ENCODE measurements around the gene ISL2. TPM values are rescaled to one million over a fixed set of nuclear protein-coding genes. Genes with fewer than 3 reads are reported as not detected.

The ISL2 gene
- total and polyA plus RNA-seq, 2 of the 4 experiments (the other 2 are of a cell fraction): 1.3 to 3.6 TPM

DNA sequence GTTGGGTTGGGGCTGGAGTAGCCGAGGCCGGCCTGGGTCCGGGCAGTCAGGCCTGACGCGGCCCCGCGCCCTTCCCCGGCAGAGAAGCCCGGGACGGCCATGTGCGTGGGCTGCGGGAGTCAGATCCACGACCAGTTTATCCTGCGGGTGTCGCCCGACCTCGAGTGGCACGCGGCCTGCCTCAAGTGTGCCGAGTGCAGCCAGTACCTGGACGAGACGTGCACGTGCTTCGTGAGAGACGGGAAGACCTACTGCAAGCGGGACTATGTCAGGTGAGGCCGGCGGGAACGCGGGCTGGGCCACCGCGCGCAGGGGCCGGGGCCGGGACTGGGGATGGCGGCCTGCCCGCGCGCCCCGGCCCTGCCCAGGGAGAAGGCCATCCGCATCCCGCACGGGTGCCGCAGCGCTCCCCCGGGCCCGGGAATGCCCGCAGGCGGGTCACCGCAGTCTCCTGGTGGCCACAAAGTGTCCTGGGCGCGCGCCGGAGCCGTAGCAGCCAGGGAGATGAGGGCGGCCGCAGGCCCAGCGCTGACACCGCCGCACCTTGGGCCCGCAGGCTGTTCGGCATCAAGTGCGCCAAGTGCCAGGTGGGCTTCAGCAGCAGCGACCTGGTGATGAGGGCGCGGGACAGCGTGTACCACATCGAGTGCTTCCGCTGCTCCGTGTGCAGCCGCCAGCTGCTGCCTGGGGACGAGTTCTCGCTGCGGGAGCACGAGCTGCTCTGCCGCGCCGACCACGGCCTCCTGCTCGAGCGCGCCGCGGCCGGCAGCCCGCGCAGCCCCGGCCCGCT is 1.3 kb downstream of the ISL2 start:
- Histone ChIP-seq H4K5ac (ENCODE audit: low read depth, low read length) (no peak overlapping the region), H2BK15ac (ENCODE audit: low read depth, low read length) (no peak overlapping the region), H3K18ac (ENCODE audit: low read depth, low read length) (no peak overlapping the region), H3K4me2 (ENCODE audit: low read depth, low read length) (peak overlapping the region; percentile 82), H2BK20ac (ENCODE audit: low read depth, low read length) (no peak overlapping the region), H3K4me1 (ENCODE audit: control insufficient read depth, insufficient read depth, low read length) (peaks cover 8% of the 10 kb centered on the region), H3K79me1 (ENCODE audit: low read depth in 1 of 2, low read length in 2 of 2) (peaks cover 3 to 17% of the 10 kb centered on the region in 2 experiments; a peak in 3 of 4 replicates), H3K27me3 (ENCODE audit: control insufficient read depth, insufficient read depth, low read length) (peaks cover 24% of the 10 kb centered on the region; the same call in 1 of the 2 replicates), H3K9ac (ENCODE audit: low read depth, low read length) (peak overlapping the region; percentile 68), H2AFZ (replicated peaks; ENCODE audit: low read length, poor library complexity) (peak overlapping the region; percentile 83), H3K23ac (ENCODE audit: low read depth, low read length) (peak overlapping the region; percentile 44; the same call in 1 of the 2 replicates), H3K14ac (replicated peaks; ENCODE audit: low read depth, low read length) (peak overlapping the region; percentile 52; the same call in 1 of the 2 replicates), H4K8ac (ENCODE audit: low read depth in 2 of 2, low read length in 2 of 2) (peak overlapping the region in 1 of 2 experiments; percentile 43; a peak in 1 of 4 replicates), H3K4ac (ENCODE audit: low read depth, low read length) (peak overlapping the region; percentile 66), H3K9me3 (ENCODE audit: control insufficient read depth, insufficient read depth, low read length) (peaks cover 9% of the 10 kb centered on the region; the same call in 1 of the 2 replicates), H3K36me3 (ENCODE audit: control insufficient read depth, insufficient read depth, low read length) (peaks cover 19% of the 10 kb centered on the region), H2AK5ac (ENCODE audit: low read depth, low read length) (peak overlapping the region; percentile 72; the same call in 1 of the 2 replicates), H4K20me1 (ENCODE audit: insufficient read depth, low read length) (peaks cover 12% of the 10 kb centered on the region), H2BK5ac (ENCODE audit: low read depth, low read length, poor library complexity, severe bottlenecking) (peak overlapping the region; percentile 44), H3K56ac (ENCODE audit: extremely low read depth, insufficient read depth, low read length) (peak overlapping the region; percentile 63; the same call in 1 of the 2 replicates), H3K27ac (ENCODE audit: insufficient read depth, low read length) (peak overlapping the region; percentile 28), H4K91ac (ENCODE audit: insufficient read depth, low read depth, low read length) (peak overlapping the region; percentile 33; the same call in 1 of the 2 replicates), H2BK120ac (ENCODE audit: low read depth, low read length) (no peak overlapping the region), H3K4me3 (ENCODE audit: insufficient read depth, low read depth, low read length) (peak overlapping the region; percentile 68), H2AK9ac (replicated peaks; ENCODE audit: low read depth, low read length, poor library complexity) (peak overlapping the region; percentile 51), H3K9me1 (ENCODE audit: insufficient read depth, low read length) (no peaks in the 10 kb centered on the region; the same call in 1 of the 2 replicates)
- BruUV-seq (replicated peaks): no TSS peak
- dilution Hi-C loops (cut with HindIII; ENCODE audit: low sequenced_read_pairs, unreplicated experiment) (no loop called here), intact Hi-C loops (cut with micrococcal nuclease) (loop anchor here (5.0 kb wide), 2 partner anchors 101 to 504 kb away; no protein-coding TSS in a partner anchor), in situ Hi-C loops (cut with MboI; ENCODE audit: low sequenced_read_pairs) (no loop called here)
- ATAC-seq (ENCODE audit: low read depth): no peak
- no peak for TF ChIP-seq NFE2L2 (IDR thresholded peaks at IDR 0.05; ENCODE audit: low read depth, low read length)
- TF ChIP-seq RCOR1 (IDR thresholded peaks at IDR 0.05; ENCODE audit: insufficient replicate concordance, low read length): no peak
- TF ChIP-seq, protein P1, sequence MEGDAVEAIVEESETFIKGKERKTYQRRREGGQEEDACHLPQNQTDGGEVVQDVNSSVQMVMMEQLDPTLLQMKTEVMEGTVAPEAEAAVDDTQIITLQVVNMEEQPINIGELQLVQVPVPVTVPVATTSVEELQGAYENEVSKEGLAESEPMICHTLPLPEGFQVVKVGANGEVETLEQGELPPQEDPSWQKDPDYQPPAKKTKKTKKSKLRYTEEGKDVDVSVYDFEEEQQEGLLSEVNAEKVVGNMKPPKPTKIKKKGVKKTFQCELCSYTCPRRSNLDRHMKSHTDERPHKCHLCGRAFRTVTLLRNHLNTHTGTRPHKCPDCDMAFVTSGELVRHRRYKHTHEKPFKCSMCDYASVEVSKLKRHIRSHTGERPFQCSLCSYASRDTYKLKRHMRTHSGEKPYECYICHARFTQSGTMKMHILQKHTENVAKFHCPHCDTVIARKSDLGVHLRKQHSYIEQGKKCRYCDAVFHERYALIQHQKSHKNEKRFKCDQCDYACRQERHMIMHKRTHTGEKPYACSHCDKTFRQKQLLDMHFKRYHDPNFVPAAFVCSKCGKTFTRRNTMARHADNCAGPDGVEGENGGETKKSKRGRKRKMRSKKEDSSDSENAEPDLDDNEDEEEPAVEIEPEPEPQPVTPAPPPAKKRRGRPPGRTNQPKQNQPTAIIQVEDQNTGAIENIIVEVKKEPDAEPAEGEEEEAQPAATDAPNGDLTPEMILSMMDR (conservative IDR thresholded peaks at IDR 0.05; ENCODE audit: low read depth, low read length): no peak
- DNase-seq: no peak
- POLR2A ChIA-PET (ENCODE audit: unreplicated experiment): interaction anchor here (0.6 to 0.7 kb wide), 2 partner anchors 70 to 332 kb away, joined by 3 to 9 read pairs; no protein-coding TSS in a partner anchor
- WGBS, 2 experiments (ENCODE audit: extremely low coverage in 2 of 2, insufficient read length in 1 of 2): 34% methylated on average over 60 of the region's 89 CpGs; no CpG with 5 or more reads in 1 of the 2 experiments
- CTCF ChIA-PET: no interaction called here
